ENCODE measurements around the gene ANGPTL1.
A peak's percentile ranks its signal among the peaks of the same experiment; 100 is the strongest.

The ANGPTL1 gene

GRCh38 chr1:178910023-178910422 is 39.1 kb upstream of the ANGPTL1 start:
- no peak overlapping the region for H3K4me3 ChIP-seq (ENCODE audit: control insufficient read depth, low read depth, low read length)
- no peak for DNase-seq (ENCODE audit: low read depth)
- TF ChIP-seq CTCF (IDR thresholded peaks at IDR 0.05; ENCODE audit: control insufficient read depth, insufficient read depth, low read depth, low read length, missing control alignments), result no peak

GRCh38 chr1:178908358-178908757 is 37.5 kb upstream of the ANGPTL1 start:
- no peak overlapping the region for H3K4me3 ChIP-seq (ENCODE audit: control insufficient read depth, low read depth, low read length)
- no peak for TF ChIP-seq CTCF (IDR thresholded peaks at IDR 0.05; ENCODE audit: control insufficient read depth, insufficient read depth, low read depth, low read length, missing control alignments)
- peak; percentile 51 for DNase-seq (ENCODE audit: low read depth)

GRCh38 chr1:178901482-178902125 is 30.7 kb upstream of the ANGPTL1 start:
- no peak for TF ChIP-seq CTCF (IDR thresholded peaks at IDR 0.05; ENCODE audit: control insufficient read depth, insufficient read depth, low read depth, low read length, missing control alignments)
- no peak overlapping the region for H3K4me3 ChIP-seq (ENCODE audit: control insufficient read depth, low read depth, low read length)
- no peak for DNase-seq (ENCODE audit: low read depth)

- H3K4me3 ChIP-seq (ENCODE audit: control insufficient read depth, low read depth, low read length), result no peak overlapping the region
- TF ChIP-seq CTCF (IDR thresholded peaks at IDR 0.05; ENCODE audit: control insufficient read depth, insufficient read depth, low read depth, low read length, missing control alignments), result no peak
- no peak for DNase-seq (ENCODE audit: low read depth)
These were observed 28.5 kb upstream of the ANGPTL1 start for GRCh38 chr1:178899402-178899801.

- no peak overlapping the region for H3K4me3 ChIP-seq (ENCODE audit: control insufficient read depth, low read depth, low read length)
- DNase-seq (ENCODE audit: low read depth), result no peak
- TF ChIP-seq CTCF (IDR thresholded peaks at IDR 0.05; ENCODE audit: control insufficient read depth, insufficient read depth, low read depth, low read length, missing control alignments), result no peak
These were observed 27.5 kb upstream of the ANGPTL1 start for GRCh38 chr1:178898401-178898800.

GRCh38 chr1:178895928-178896327 is 25.1 kb upstream of the ANGPTL1 start:
- TF ChIP-seq CTCF (IDR thresholded peaks at IDR 0.05; ENCODE audit: control insufficient read depth, insufficient read depth, low read depth, low read length, missing control alignments), result no peak
- no peak overlapping the region for H3K4me3 ChIP-seq (ENCODE audit: control insufficient read depth, low read depth, low read length)
- no peak for DNase-seq (ENCODE audit: low read depth)

All from AG09309 (cell line).